22Rv1 (cell line): ENCODE measurements around the gene WHRN.

Experiments used
- H3K27ac ChIP-seq: fragments of 450-650 bp; 2 replicates; pipeline ENCODE4 v1.5.1; 2017
- CTCF ChIP-seq: fragments of 450-650 bp; IDR thresholded peaks from 2 replicates; pipeline ENCODE4 v1.5.1; 2017; ENCODE audit warnings: mild to moderate bottlenecking
- ZFX ChIP-seq: fragments of 450-650 bp; IDR thresholded peaks from 2 replicates; pipeline ENCODE4 v1.6.1; 2017; ENCODE audit warnings: antibody characterized with exemption, borderline replicate concordance

Gene WHRN

GRCh38 chr9:114386886-114387679 lies 118.2 kb downstream of the WHRN start:
- H3K27ac ChIP-seq = no peak overlapping the region
- TF ChIP-seq CTCF (no peak), ZFX (no peak)

GRCh38 chr9:114386361-114386885 lies 118.8 kb downstream of the WHRN start:
- TF ChIP-seq ZFX (no peak), CTCF (no peak)
- H3K27ac ChIP-seq = no peak overlapping the region

GRCh38 chr9:114385397-114386181 lies 119.7 kb downstream of the WHRN start:
- TF ChIP-seq ZFX (no peak), CTCF (no peak)
- H3K27ac ChIP-seq = no peak overlapping the region

GRCh38 chr9:114384836-114385396 lies 120.4 kb downstream of the WHRN start:
- TF ChIP-seq CTCF (no peak), ZFX (no peak)
- no peak overlapping the region for H3K27ac ChIP-seq

- TF ChIP-seq ZFX = no peak
- TF ChIP-seq CTCF = no peak
- H3K27ac ChIP-seq = no peak overlapping the region
These were observed 120.9 kb downstream of the WHRN start for GRCh38 chr9:114384341-114384740.

- H3K27ac ChIP-seq = no peak overlapping the region
- no peak for TF ChIP-seq CTCF
These were observed 121.6 kb downstream of the WHRN start for GRCh38 chr9:114383521-114384231.
